GM12892 (cell line): ENCODE measurements around the gene GRK7.

ENCODE experiments used
- DNase-seq: peaks from one replicate; pipeline ENCODE4 v3.0.0; 2011; ENCODE audit not compliant: insufficient read length
- FAIRE-seq: peaks from 2 replicates; lab custom pipeline; 2011; peaks lifted over from hg19 to GRCh38; lab: Jason Lieb, UNC
- POLR2A ChIP-seq: IDR thresholded peaks from 2 replicates; pipeline ENCODE4 v1.6.1; 2011; ENCODE audit warnings: low read depth, low read length, control low read depth
- POLR2AphosphoS5 ChIP-seq: IDR thresholded peaks from 2 replicates; pipeline ENCODE4 v1.6.1; 2011; ENCODE audit warnings: low read depth, low read length, control low read depth
- TAF1 ChIP-seq: IDR thresholded peaks from 2 replicates; pipeline ENCODE4 v1.6.1; 2011; ENCODE audit warnings: low read depth, mild to moderate bottlenecking, control low read depth, low read length, borderline replicate concordance

The GRK7 gene

DNA sequence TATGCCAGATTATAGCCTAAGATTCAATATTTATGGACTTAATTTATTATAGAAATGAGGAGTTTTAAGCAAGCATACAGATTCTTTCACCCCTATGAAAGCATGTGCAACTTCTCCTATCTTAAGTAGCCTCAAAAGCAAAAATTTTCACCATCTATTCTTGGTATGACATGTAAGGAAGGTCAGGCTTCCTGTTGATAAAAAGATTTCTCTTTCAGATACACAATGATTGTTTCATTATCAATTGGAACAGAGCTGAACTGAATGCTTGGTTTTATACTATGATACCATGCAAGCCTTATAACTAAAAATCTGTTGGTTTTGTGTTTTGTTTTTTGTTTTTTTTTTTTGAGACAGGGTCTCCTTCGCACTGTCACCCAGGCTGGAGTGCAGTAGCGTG is 3.9 kb downstream of the GRK7 start:
- TF ChIP-seq TAF1 (no peak), POLR2AphosphoS5 (no peak)
- DNase-seq: no peak
- no peak for FAIRE-seq

DNA sequence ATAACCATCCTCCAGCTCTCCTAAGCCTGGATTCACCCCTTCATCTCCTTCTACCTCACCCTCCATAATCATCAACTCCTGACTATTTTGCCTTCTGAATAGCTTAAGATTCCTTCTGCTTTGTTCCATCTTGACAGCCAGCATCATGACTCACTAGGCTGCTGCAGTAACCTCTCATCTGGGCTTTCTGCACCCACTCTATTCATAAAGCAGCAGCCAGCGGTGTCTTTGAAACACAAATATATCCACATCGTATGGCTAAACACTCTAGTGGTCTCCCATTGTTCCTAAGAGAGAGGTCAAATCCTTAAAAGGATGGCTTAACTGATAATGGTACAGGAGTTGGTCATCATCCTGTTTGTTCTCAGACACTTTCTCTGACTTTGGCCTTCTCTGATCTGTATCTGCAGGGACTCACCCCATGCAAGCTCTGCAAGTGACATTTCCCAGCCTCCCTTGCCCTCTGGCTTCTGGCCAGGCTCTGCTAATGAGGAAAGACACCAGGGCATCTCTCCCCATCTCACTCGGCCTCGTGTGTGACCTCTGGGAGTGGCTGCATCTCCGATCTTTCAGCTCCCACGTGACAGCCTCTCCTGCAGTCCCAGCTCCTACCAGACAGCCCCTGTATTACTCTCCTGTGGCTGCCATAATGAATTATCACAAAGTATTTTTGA is 6.2 kb downstream of the GRK7 start:
- TF ChIP-seq POLR2A: no peak
- no peak for TF ChIP-seq TAF1
- no peak for FAIRE-seq
- no peak for DNase-seq

DNA sequence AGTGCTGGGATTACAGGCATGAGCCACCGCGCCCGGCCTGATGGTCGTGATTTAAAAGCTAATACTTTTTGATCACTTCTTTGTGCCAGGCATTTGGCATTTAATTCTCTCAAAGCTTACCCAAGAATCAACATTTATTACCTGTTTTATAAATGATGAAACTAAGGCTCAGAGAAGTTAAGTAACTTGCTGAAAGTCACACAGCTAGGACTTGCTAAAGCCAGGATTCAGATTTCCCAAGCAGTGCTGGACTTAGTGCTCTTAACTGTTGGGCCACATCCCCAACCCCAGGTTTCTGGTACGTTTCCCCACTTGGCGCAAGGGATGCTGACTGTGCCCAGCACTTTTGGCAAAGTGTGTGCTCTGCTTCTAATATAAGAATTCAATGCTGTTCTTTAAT is 10.5 kb downstream of the GRK7 start:
- no peak for FAIRE-seq
- TF ChIP-seq TAF1: no peak
- TF ChIP-seq POLR2A: no peak
- no peak for TF ChIP-seq POLR2AphosphoS5
- no peak for DNase-seq

DNA sequence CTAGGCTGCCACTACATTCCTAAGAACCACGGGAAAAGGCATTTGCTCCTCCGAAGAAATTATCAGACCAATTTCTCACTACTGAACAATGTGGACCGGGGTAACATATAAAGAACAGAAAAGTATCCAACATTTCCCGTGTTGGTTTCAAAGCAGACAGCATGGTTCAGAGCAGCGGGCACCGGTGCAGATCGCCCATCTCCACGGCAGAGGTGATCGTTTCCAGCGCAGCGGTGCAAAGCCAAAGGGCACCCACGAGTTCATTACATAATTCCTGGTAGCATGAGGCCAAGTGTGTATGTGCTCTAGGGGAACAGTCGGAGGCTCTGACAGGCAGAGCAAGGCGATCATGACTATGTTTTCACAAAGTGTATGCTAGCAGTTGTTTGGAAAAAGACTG is 13.2 kb downstream of the GRK7 start:
- DNase-seq (no peak), FAIRE-seq (no peak)
- TF ChIP-seq TAF1 (no peak), POLR2A (no peak), POLR2AphosphoS5 (no peak)

DNA sequence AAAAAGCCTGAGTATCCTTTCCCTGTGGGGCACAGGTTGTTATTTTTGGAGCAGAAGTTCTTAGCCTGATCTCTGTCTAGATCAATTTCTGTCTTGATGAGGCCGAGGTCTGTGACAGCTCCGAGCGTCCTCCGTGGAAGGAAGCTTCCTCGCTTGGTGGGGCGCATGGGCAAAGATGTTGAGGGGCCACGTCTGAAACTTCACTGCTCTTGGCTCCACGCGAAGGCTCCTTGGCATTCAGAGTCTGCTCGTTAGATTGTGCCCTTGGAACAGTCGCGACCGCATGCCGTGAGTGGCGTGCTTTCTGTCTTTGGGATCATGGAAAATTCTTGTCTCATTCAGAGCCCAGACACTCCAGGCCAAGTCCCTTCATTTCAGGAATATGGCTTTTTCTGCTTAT is 13.7 kb downstream of the GRK7 start:
- TF ChIP-seq POLR2AphosphoS5 (no peak), POLR2A (no peak), TAF1 (no peak)
- FAIRE-seq: no peak

DNA sequence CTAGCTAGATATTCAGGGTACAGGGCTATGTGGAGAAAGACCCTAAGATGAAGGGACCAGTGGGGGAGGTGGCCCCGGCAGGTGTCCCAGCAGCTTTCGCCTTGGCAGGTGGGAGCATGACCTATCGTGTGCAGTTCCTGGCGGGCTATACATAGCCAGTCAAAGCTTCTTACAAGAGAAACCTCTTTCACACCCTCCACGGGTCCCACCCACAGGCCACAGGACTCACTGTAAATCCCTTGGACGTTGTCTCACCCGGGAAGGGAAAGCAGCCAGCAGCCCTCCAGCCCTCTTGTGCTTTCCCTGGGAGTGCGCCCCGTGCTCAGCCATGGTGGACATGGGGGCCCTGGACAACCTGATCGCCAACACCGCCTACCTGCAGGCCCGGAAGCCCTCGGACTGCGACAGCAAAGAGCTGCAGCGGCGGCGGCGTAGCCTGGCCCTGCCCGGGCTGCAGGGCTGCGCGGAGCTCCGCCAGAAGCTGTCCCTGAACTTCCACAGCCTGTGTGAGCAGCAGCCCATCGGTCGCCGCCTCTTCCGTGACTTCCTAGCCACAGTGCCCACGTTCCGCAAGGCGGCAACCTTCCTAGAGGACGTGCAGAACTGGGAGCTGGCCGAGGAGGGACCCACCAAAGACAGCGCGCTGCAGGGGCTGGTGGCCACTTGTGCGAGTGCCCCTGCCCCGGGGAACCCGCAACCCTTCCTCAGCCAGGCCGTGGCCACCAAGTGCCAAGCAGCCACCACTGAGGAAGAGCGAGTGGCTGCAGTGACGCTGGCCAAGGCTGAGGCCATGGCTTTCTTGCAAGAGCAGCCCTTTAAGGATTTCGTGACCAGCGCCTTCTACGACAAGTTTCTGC is 15.0 kb downstream of the GRK7 start:
- FAIRE-seq (no peak), DNase-seq (no peak)
- no peak for TF ChIP-seq TAF1
- no peak for TF ChIP-seq POLR2A
- TF ChIP-seq POLR2AphosphoS5: no peak

More for the DNA sequence above, 13.7 kb downstream of the GRK7 start:
- DNase-seq: no peak

DNA sequence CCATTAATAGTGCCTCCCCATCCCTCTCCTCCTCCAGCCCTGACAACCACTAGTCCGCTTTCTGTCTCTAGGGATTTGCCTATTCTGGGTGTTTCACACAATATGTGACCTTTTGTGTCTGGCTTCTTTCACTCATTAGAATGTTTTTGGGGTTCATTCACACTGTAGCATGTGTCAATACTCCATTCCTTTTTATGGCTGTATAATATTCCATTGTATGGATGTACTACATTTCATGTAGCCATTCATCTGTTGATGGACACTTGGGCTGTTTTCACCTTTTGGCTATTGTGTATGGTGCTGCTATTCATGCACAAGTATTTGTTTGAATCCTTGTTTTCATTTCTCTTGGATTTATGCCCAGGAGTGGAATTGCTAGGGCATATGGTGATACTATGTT is 16.5 kb downstream of the GRK7 start:
- no peak for FAIRE-seq
- DNase-seq: no peak
- no peak for TF ChIP-seq POLR2A
- TF ChIP-seq POLR2AphosphoS5: no peak
- no peak for TF ChIP-seq TAF1

DNA sequence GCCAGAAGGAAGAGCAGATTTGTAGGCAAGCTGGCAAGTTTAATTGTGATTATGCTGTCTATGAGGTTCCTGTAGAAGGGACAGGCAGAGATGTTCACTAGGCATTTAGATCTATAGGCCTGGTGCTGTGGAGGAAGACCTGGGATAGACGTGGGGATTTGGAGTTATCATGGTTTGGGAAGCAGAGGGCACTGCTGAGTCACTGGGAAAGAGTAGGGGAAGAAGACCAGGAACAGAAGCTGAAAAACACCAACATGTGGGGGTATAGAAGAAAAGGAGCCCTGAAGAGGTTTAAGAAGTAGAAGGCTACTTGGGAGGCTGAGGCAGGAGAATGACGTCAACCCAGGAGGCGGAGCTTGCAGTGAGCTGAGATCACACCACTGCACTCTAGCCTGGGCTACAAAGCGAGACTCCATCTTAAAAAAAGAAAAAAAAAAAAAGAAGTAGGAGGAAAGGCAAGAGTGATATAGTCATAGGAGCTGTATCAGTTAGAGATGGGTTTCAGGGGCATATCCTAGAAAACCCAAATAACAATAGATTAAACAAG is 19.3 kb downstream of the GRK7 start:
- DNase-seq: no peak
- TF ChIP-seq POLR2A: no peak
- no peak for TF ChIP-seq TAF1
- TF ChIP-seq POLR2AphosphoS5: no peak
- no peak for FAIRE-seq

DNA sequence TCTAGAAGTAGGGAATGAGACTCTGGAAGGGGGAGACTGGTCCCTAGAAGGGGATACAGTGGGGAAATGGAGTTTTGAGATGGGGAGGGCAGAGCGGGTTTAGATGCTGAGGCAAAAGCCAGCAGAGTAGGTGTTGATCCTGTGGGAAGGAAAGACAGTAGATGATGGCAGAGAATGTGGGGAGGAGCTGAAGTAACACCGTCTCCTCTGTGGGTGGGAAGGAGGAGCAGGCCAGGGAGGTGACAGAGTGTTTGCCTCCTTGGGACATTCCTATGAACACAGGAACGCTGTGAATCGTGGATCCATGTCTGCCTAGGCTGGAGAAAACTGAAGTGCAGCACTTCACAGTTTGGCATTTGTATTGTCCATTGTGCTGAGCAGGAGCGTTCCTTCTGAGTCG is 20.4 kb downstream of the GRK7 start:
- FAIRE-seq: no peak
- TF ChIP-seq POLR2A (no peak), POLR2AphosphoS5 (no peak), TAF1 (no peak)
- DNase-seq: no peak

DNA sequence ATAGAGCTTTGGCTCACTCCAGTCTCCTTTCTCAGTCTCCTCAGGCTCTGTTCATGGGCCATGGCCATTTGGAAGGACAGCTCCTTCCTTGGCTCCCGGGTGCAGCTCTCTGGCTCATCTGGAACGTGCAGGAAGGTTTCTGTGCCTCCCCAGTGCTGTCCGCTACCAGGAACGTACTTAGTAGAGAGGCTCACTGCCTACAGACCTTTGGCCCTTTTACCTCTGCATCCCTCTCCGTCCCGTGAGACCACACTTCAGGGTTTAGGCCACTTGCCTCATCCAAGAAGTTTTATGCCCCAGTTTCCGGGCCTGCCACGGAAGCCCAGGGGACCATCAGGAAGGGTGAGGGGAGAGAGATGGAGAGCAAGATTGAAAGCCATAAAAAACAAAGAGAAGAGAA is 20.9 kb downstream of the GRK7 start:
- FAIRE-seq: no peak

DNA sequence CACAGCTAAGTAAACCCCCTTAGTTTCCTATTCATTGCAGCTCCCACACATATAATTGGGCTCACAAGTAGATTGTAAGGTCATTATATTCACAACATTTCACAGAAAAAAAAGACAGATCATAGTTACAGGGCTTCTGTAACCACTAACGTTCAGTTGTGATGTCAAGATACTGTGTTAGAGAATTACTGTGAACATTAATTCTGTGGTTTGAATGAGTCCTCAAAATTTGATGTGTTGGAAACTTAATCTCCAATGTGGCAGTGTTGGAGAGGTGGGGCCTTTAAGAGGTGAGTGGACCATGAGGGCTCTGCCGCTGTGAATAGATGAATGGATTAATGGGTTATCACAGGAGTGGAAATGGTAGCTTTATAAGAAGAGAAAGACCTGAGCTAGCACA is 21.3 kb downstream of the GRK7 start:
- FAIRE-seq (no peak), DNase-seq (no peak)
- TF ChIP-seq TAF1 (no peak), POLR2A (no peak), POLR2AphosphoS5 (no peak)

More for the DNA sequence above, 20.9 kb downstream of the GRK7 start:
- no peak for DNase-seq
- TF ChIP-seq POLR2A (no peak), TAF1 (no peak), POLR2AphosphoS5 (no peak)
